ENCODE data around the gene MSRB1. TPM values are rescaled to one million over a fixed set of nuclear protein-coding genes. Genes with fewer than 3 reads are reported as not detected.
"Not testable (repeated sequence)": the region's sequence is repeated elsewhere in the genome, so short reads cannot be mapped to it uniquely, and the experiment has no call there.

MSRB1 gene
- total RNA-seq, 2 donors from 2014 or later: 24.3 to 24.7 TPM

DNA sequence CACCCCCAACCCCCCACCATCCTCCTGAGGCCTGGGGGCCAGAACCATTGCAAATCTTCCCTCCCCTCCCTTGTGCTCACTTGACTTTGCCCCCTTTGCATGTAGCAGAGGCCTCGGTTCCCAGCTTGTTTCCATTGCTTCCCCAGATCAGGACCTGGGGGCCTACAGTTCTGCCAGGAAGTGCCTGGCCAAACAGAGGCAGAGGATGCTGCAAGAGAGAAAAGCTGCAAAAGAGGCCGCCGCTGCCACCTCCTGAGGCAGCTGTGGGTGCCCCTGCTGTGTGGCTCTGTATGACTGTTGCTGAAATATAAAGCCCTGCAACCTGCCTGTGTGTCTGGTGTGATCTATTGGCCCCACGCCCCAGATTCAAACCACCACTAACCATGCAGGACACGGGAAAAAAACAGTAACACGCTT, 18.7 kb upstream of the MSRB1 start:
- H3K4me3 Mint-ChIP-seq: peak overlapping the region; percentile 100
- H3K9me3 Mint-ChIP-seq: no peaks in the 10 kb centered on the region
- no peaks in the 10 kb centered on the region for H3K27me3 Mint-ChIP-seq
- peak overlapping the region; percentile 94 to 95 for H3K27ac Mint-ChIP-seq
- ATAC-seq (no peak), DNase-seq (ENCODE audit: low spot score) (no peak)
- H3K4me1 Mint-ChIP-seq (ENCODE audit: low read depth in 2 of 2): peaks cover 28 to 41% of the 10 kb centered on the region in 2 donors
- H3K36me3 Mint-ChIP-seq: peaks cover 19% of the 10 kb centered on the region

DNA sequence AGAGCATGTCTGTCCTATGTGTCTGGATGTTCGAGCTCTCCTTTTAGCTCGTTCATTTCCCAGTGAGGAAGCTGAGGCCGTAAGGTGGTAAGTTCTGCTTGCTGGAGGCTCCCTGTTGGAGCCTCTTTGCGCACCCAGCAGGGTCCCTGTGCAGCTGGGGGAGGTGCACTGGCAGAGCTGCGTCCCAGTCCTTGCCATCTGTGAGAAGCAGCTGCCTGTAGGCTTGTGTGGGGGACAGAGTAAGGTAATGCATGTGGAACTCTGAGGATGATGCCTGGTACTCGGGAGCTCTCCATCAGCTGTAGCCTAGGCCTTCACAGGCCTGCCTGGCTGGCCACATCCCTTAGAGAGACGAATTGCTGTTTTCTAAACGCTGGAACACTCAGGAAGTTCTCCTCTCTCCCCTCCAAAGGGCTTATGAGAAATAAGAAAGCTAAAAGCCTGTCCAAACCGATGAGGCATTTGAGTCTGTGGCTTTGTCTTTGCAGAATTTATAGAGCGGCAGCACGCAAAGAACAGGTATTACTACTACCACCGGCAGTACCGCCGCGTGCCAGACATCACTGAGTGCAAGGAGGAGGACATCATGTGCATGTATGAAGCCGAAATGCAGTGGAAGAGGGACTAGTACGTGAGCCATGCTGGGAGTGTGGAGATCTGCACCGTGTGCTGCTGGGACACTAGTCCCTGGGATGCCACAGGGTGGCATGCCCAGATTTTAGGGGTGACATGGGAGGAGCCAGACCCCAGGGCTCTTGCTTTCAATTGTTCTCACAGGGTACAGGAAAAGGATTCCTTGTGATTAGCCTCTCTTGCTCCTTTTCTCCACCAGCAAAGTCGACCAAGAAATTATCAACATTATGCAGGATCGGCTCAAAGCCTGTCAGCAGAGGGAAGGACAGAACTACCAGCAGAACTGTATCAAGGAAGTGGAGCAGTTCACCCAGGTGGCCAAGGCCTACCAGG, 17.9 kb upstream of the MSRB1 start:
- peak overlapping the region; percentile 89 to 94 for H3K27ac Mint-ChIP-seq
- no peaks in the 10 kb centered on the region for H3K9me3 Mint-ChIP-seq
- peak in 1 of 2 donors; percentile 2 for ATAC-seq
- no peak for DNase-seq (ENCODE audit: low spot score)
- H3K4me3 Mint-ChIP-seq: peak overlapping the region; percentile 100
- H3K36me3 Mint-ChIP-seq: peaks cover 19% of the 10 kb centered on the region
- H3K27me3 Mint-ChIP-seq: no peaks in the 10 kb centered on the region
- H3K4me1 Mint-ChIP-seq (ENCODE audit: low read depth in 2 of 2): peaks cover 28 to 41% of the 10 kb centered on the region in 2 donors

- peak; percentile 95 for DNase-seq (ENCODE audit: low spot score)
- Mint-ChIP-seq H3K27ac (peak within 1 kb of the TSS; percentile 89 to 94), H3K27me3 (no peaks in the 10 kb centered on the region), H3K9me3 (no peaks in the 10 kb centered on the region), H3K36me3 (peaks cover 19% of the 10 kb centered on the region), H3K4me1 (ENCODE audit: low read depth in 2 of 2) (peaks cover 28 to 32% of the 10 kb centered on the region in 2 donors), H3K4me3 (peak within 1 kb of the TSS; percentile 100)
- ATAC-seq: peak; percentile 89 to 96
These were observed 16.5 kb upstream of the MSRB1 start, which contains the start of gene NDUFB10 for GRCh38 chr16:1959269-1960039. NDUFB10 (plus strand) TSS chr16:1959538; CDS start chr16:1959625, 87 bp downstream.

DNA sequence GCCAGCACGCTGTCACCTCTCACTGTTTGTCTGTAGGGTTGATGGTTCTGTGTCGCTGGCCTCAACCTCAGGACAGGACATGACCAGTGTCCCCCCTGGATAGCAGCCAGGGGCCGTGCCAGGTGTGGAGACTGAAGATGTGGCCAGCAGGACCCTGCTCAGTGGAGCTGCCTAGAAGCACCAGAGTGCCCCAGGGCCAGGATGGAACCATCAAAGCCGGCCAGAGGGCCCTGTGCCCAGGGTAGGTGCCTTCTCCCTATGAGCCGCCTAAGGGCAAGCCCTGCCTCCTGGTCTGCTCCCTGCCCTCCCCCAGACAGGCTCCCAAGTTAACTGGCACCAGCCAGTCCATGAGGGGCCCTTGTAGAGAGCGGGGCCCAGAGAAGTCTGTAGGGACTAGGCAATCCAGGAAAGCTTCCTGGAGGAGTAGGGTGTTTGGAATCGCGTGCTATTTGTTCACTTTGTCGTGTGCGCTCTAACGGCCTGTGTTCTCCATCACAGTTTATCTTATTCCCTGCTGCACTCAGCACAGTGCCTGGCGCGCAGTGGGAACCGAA, 15.8 kb upstream of the MSRB1 start:
- Mint-ChIP-seq H3K9me3 (no peaks in the 10 kb centered on the region), H3K4me1 (ENCODE audit: low read depth in 2 of 2) (peaks cover 24 to 27% of the 10 kb centered on the region in 2 donors), H3K4me3 (peak overlapping the region; percentile 100), H3K27me3 (no peaks in the 10 kb centered on the region), H3K27ac (peak overlapping the region in 1 of 2 donors; percentile 94), H3K36me3 (peaks cover 16% of the 10 kb centered on the region)
- peak in 1 of 2 donors; percentile 1 for ATAC-seq
- DNase-seq (ENCODE audit: low spot score): no peak

DNA sequence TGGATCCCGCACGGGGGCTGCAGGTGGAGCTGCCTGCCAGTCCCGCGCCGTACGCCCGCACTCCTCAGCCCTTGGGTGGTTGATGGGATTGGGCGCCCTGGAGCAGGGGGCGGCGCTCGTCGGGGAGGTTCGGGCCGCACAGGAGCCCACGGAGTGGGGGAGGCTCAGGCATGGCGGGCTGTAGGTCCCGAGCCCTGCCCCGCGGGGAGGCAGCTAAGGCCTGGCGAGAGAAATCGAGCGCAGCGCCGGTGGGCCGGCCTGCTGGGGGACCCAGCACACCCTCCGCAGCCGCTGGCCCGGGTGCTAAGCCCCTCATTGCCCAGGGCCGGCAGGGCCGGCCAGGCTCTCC, 15.1 kb upstream of the MSRB1 start:
- not testable (repeated sequence) for H3K4me3 Mint-ChIP-seq; H3K27ac Mint-ChIP-seq; H3K27me3 Mint-ChIP-seq; H3K36me3 Mint-ChIP-seq; DNase-seq (ENCODE audit: low spot score); ATAC-seq; H3K9me3 Mint-ChIP-seq
- peaks cover 18 to 23% of the 10 kb centered on the region in 2 donors for H3K4me1 Mint-ChIP-seq (ENCODE audit: low read depth in 2 of 2)

DNA sequence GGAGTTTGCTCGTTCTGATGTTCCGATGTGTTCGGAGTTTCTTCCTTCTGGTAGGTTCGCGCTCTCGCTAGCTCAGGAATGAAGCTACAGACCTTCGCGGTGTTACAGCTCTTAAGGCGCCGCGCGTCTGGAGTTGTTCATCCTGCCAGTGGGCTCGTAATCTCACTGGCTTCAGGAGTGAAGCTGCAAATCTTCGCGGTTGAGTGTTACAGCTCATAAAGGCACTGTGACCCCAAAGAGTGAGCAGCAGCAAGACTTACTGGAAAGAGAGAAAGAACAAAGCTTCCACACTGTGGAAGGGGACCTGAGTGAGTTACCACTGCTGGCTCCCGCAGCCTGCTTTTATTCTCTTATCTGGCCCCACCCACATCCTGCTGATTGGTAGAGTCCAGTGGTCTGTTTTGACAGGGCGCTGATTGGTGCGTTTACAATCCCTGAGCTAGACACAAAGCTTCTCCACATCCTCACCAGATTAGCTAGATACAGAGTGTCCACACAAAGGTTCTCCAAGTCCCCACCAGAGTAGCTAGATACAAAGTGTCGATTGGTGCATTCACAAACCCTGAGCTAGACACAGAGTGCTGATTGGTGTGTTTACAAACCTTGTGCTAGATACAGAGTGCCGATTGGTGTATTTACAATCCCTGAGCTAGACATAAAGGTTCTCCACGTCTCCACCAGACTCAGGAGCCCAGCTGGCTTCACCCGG, 14.6 kb upstream of the MSRB1 start:
- not testable (repeated sequence) for DNase-seq (ENCODE audit: low spot score); H3K9me3 Mint-ChIP-seq; H3K27me3 Mint-ChIP-seq; H3K36me3 Mint-ChIP-seq; H3K27ac Mint-ChIP-seq; H3K4me3 Mint-ChIP-seq; ATAC-seq
- peaks cover 14 to 20% of the 10 kb centered on the region in 2 donors for H3K4me1 Mint-ChIP-seq (ENCODE audit: low read depth in 2 of 2)

- no peaks in the 10 kb centered on the region for H3K4me1 Mint-ChIP-seq (ENCODE audit: low read depth in 2 of 2)
- no peaks in the 10 kb centered on the region for H3K9me3 Mint-ChIP-seq
- no peak for DNase-seq (ENCODE audit: low spot score)
- H3K4me3 Mint-ChIP-seq: no peak overlapping the region
- H3K27me3 Mint-ChIP-seq: no peaks in the 10 kb centered on the region
- no peak for ATAC-seq
- H3K36me3 Mint-ChIP-seq: no peaks in the 10 kb centered on the region
- no peak overlapping the region for H3K27ac Mint-ChIP-seq
These were observed 10.7 kb upstream of the MSRB1 start for GRCh38 chr16:1953734-1954133.

- no peak overlapping the region for H3K4me3 Mint-ChIP-seq
- ATAC-seq: no peak
- H3K27ac Mint-ChIP-seq: no peak overlapping the region
- no peaks in the 10 kb centered on the region for H3K4me1 Mint-ChIP-seq (ENCODE audit: low read depth in 2 of 2)
- no peaks in the 10 kb centered on the region for H3K27me3 Mint-ChIP-seq
- H3K9me3 Mint-ChIP-seq: no peaks in the 10 kb centered on the region
- no peaks in the 10 kb centered on the region for H3K36me3 Mint-ChIP-seq
- DNase-seq (ENCODE audit: low spot score): no peak
These were observed 7.6 kb upstream of the MSRB1 start for GRCh38 chr16:1950559-1950958.

DNA sequence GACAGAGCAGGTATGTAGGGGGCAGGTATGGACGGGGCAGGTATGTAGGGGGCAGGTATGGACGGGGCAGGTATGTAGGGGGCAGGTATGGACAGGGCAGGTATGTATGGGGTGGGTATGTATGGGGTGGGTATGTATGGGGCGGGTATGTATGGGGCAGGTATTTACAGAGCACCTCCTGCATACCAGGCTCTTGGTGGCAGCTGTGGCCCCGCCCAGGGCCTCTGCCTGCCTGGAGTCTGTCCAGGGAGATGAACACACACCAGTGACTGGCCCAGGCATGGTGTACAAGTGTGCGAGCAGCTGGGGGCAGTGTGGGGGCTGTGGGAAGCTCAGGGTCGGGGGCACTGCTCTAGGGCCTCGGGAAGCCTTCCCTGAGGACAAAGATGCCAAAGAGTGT, 7.0 kb upstream of the MSRB1 start:
- DNase-seq (ENCODE audit: low spot score): no peak
- no peak for ATAC-seq
- Mint-ChIP-seq H3K36me3 (no peaks in the 10 kb centered on the region), H3K9me3 (no peaks in the 10 kb centered on the region), H3K4me1 (ENCODE audit: low read depth in 2 of 2) (no peaks in the 10 kb centered on the region), H3K27me3 (no peaks in the 10 kb centered on the region), H3K4me3 (no peak overlapping the region), H3K27ac (no peak overlapping the region)

DNA sequence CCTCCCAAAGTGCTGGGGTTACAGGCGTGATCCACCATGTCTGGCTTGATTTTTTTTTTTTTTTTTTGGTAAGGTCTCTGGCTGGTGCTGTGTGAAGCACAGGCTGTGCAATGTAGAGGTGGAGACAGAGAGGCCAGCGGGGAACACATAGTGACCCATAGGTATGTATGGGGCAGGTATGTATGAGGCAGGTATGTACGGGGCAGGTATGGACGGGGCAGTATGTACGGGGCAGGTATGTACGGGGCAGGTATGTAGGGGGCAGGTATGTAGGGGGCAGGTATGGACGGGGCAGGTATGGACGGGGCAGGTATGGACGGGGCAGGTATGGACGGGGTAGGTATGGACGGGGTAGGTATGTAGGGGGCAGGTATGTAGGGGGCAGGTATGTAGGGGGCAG, 6.5 kb upstream of the MSRB1 start:
- DNase-seq (ENCODE audit: low spot score): no peak
- no peak overlapping the region for H3K27ac Mint-ChIP-seq
- H3K9me3 Mint-ChIP-seq: no peaks in the 10 kb centered on the region
- no peaks in the 10 kb centered on the region for H3K27me3 Mint-ChIP-seq
- H3K4me3 Mint-ChIP-seq: no peak overlapping the region
- H3K4me1 Mint-ChIP-seq (ENCODE audit: low read depth in 2 of 2): peaks cover under 1 to 2% of the 10 kb centered on the region in 2 donors
- no peaks in the 10 kb centered on the region for H3K36me3 Mint-ChIP-seq
- ATAC-seq: no peak

- H3K36me3 Mint-ChIP-seq: no peaks in the 10 kb centered on the region
- no peak for ATAC-seq
- H3K27me3 Mint-ChIP-seq: no peaks in the 10 kb centered on the region
- no peaks in the 10 kb centered on the region for H3K9me3 Mint-ChIP-seq
- H3K4me1 Mint-ChIP-seq (ENCODE audit: low read depth in 2 of 2): peaks cover 10 to 17% of the 10 kb centered on the region in 2 donors
- no peak overlapping the region for H3K27ac Mint-ChIP-seq
- DNase-seq (ENCODE audit: low spot score): no peak
- no peak overlapping the region for H3K4me3 Mint-ChIP-seq
These were observed 4.3 kb upstream of the MSRB1 start for GRCh38 chr16:1947369-1947670.

DNA sequence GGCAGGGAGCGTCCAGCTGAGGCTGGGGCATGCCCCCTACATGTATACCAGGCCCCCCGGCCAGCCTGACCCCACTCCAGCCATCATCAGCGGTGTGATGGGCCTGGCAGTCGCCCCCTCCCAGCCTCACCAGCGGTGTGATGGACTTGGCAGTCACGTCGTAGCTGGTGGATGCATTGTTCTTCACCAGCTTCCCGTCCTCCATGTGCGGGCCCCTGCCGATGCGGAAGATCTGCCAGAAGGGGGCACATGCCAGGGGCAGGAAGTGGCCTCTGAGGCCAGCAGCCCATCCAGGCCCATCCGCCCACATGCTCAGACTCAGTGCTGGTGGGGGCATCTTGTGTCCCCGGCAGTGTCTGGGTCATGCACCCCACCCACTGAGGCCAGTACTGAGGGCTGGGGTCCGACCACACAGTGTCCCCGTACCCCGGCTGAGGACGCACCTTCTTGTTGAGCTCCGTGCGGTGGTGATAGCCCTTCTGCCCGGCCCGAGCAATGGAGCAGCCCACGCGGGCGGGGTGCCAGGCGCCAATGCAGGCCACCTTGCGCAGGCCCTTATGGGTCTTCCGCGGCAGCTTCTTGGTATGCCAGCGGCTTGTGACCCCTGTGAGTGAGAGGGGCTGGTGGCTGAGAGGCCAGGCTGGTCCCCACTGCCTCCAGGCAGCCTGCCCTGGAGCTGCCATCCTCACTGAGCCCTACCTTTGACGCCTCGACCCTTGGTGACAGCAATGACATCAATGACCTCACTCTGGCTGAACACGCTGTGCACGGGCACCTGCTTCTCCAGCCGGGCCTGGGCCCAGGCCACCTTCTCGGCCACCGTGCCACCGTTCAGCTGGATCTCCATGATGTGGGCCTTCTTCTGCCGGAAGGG, 3.7 kb upstream of the MSRB1 start:
- DNase-seq (ENCODE audit: low spot score) (no peak), ATAC-seq (no peak)
- H3K9me3 Mint-ChIP-seq: no peaks in the 10 kb centered on the region
- H3K27ac Mint-ChIP-seq: no peak overlapping the region
- no peak overlapping the region for H3K4me3 Mint-ChIP-seq
- no peaks in the 10 kb centered on the region for H3K27me3 Mint-ChIP-seq
- H3K4me1 Mint-ChIP-seq (ENCODE audit: low read depth in 2 of 2): peaks cover 10 to 22% of the 10 kb centered on the region in 2 donors
- no peaks in the 10 kb centered on the region for H3K36me3 Mint-ChIP-seq
